ENCODE results near the gene NEK2. TPM values are rescaled to one million over a fixed set of nuclear protein-coding genes. Genes with fewer than 3 reads are reported as not detected.

NEK2 gene
- total RNA-seq, 3 donors from 2014 or later, result 1.8 TPM; not detected in 2

GRCh38 chr1:211643324-211644212, 31.9 kb downstream of the NEK2 start:
- peak overlapping the region; percentile 76 to 81 for H3K27ac ChIP-seq
- H3K4me1 ChIP-seq, result no peaks in the 10 kb centered on the region
- intact Hi-C loops (cut with DNase I; ENCODE audit: low total_unique reads), result no loop called here
- H3K9me3 ChIP-seq, result no peaks in the 10 kb centered on the region
- no peaks in the 10 kb centered on the region for H3K27me3 ChIP-seq
- DNase-seq (ENCODE audit: low spot score in 2 of 2), result peak; percentile 78 to 89
- peak overlapping the region in 2 of 3 donors; percentile 14 to 19 for H3K4me3 ChIP-seq
- TF ChIP-seq POLR2A (IDR thresholded peaks at IDR 0.05) (no peak), CTCF (IDR thresholded peaks at IDR 0.05) (no peak), POLR2AphosphoS5 (IDR thresholded peaks at IDR 0.05) (peak in 1 of 3 donors; percentile 40)
- H3K36me3 ChIP-seq, result no peaks in the 10 kb centered on the region

- H3K4me1 ChIP-seq, result no peaks in the 10 kb centered on the region
- intact Hi-C loops (cut with DNase I; ENCODE audit: low total_unique reads), result no loop called here
- no peaks in the 10 kb centered on the region for H3K36me3 ChIP-seq
- DNase-seq (ENCODE audit: low spot score in 2 of 2), result no peak
- H3K4me3 ChIP-seq, result no peak overlapping the region
- no peaks in the 10 kb centered on the region for H3K9me3 ChIP-seq
- H3K27me3 ChIP-seq, result no peaks in the 10 kb centered on the region
- peak overlapping the region; percentile 76 to 81 for H3K27ac ChIP-seq
- TF ChIP-seq CTCF (IDR thresholded peaks at IDR 0.05) (no peak), POLR2A (IDR thresholded peaks at IDR 0.05) (no peak), POLR2AphosphoS5 (IDR thresholded peaks at IDR 0.05) (no peak)
These were observed 32.6 kb downstream of the NEK2 start for GRCh38 chr1:211642870-211643269.

- intact Hi-C loops (cut with DNase I; ENCODE audit: low total_unique reads), result no loop called here
- H3K4me3 ChIP-seq, result no peak overlapping the region
- TF ChIP-seq CTCF (IDR thresholded peaks at IDR 0.05), result no peak
- TF ChIP-seq POLR2A (IDR thresholded peaks at IDR 0.05), result no peak
- TF ChIP-seq POLR2AphosphoS5 (IDR thresholded peaks at IDR 0.05), result no peak
- no peaks in the 10 kb centered on the region for H3K27me3 ChIP-seq
- H3K27ac ChIP-seq, result no peak overlapping the region
- H3K36me3 ChIP-seq, result no peaks in the 10 kb centered on the region
- no peaks in the 10 kb centered on the region for H3K4me1 ChIP-seq
- DNase-seq (ENCODE audit: low spot score in 2 of 2), result no peak
- no peaks in the 10 kb centered on the region for H3K9me3 ChIP-seq
These were observed 33.5 kb downstream of the NEK2 start for GRCh38 chr1:211641942-211642341.

- TF ChIP-seq POLR2A (IDR thresholded peaks at IDR 0.05) (no peak), CTCF (IDR thresholded peaks at IDR 0.05) (no peak), POLR2AphosphoS5 (IDR thresholded peaks at IDR 0.05) (no peak)
- no peaks in the 10 kb centered on the region for H3K36me3 ChIP-seq
- intact Hi-C loops (cut with DNase I; ENCODE audit: low total_unique reads), result no loop called here
- no peak for DNase-seq (ENCODE audit: low spot score in 2 of 2)
- no peaks in the 10 kb centered on the region for H3K9me3 ChIP-seq
- no peak overlapping the region for H3K27ac ChIP-seq
- H3K4me1 ChIP-seq, result no peaks in the 10 kb centered on the region
- H3K27me3 ChIP-seq, result no peaks in the 10 kb centered on the region
- no peak overlapping the region for H3K4me3 ChIP-seq
These were observed 34.2 kb downstream of the NEK2 start for GRCh38 chr1:211641044-211641800.

GRCh38 chr1:211640301-211640630, 35.2 kb downstream of the NEK2 start:
- Histone ChIP-seq H3K9me3 (no peaks in the 10 kb centered on the region), H3K27me3 (no peaks in the 10 kb centered on the region), H3K4me3 (no peak overlapping the region), H3K36me3 (no peaks in the 10 kb centered on the region), H3K27ac (no peak overlapping the region), H3K4me1 (no peaks in the 10 kb centered on the region)
- DNase-seq (ENCODE audit: low spot score in 2 of 2), result no peak
- intact Hi-C loops (cut with DNase I; ENCODE audit: low total_unique reads), result no loop called here
- no peak for TF ChIP-seq POLR2A (IDR thresholded peaks at IDR 0.05)
- no peak for TF ChIP-seq POLR2AphosphoS5 (IDR thresholded peaks at IDR 0.05)
- no peak for TF ChIP-seq CTCF (IDR thresholded peaks at IDR 0.05)

Measured in breast epithelium (tissue), 4 donors.